Measurements from ENCODE around the gene ANKK1.

DNA sequence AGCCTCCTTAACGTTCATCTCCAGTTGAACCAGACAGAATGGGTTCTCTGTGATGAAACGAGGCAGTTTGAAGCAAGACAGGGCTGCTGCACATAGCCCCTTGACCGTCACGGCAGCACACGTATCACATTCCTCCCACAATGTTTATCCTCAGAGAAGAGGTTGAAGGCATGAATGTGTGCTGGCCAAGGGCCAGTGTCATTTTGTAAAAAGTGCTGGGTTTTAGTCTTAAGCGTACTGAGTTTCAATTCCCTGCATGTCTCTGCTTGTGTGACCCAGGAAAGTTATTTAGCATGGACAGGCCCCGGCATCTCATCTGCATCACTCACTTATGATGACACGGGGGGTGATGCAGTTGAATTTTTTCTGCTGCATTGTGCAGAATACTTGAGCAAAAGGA is 41.6 kb upstream of the ANKK1 start:
- TF ChIP-seq CTCF (IDR thresholded peaks at IDR 0.05; ENCODE audit: poor library complexity) (no peak), EZH2phosphoT487 (IDR thresholded peaks at IDR 0.05; ENCODE audit: low read depth, severe bottlenecking, unreplicated experiment) (no peak), EZH2 (IDR thresholded peaks at IDR 0.05; ENCODE audit: borderline replicate concordance) (no peak)

All from hepatocyte (in vitro differentiated cells).